MM.1S (cell line): ENCODE data around the gene RAB10.

Source experiments
- EZH2 ChIP-seq: fragments of 300-600 bp; sonication (generic); optimal IDR thresholded peaks from 2 replicates; pipeline ENCODE3; 2017; ENCODE audit warnings: low read depth, mild to moderate bottlenecking, antibody characterized with exemption, low read length, mixed read lengths
- TF ChIP-seq, protein P1 (sequence below): fragments of 300-600 bp; sonication (generic); IDR thresholded peaks from 2 replicates; pipeline ENCODE4 v1.5.1; 2016; ENCODE audit warnings: antibody characterized with exemption, low read length, mixed read lengths

DNA sequence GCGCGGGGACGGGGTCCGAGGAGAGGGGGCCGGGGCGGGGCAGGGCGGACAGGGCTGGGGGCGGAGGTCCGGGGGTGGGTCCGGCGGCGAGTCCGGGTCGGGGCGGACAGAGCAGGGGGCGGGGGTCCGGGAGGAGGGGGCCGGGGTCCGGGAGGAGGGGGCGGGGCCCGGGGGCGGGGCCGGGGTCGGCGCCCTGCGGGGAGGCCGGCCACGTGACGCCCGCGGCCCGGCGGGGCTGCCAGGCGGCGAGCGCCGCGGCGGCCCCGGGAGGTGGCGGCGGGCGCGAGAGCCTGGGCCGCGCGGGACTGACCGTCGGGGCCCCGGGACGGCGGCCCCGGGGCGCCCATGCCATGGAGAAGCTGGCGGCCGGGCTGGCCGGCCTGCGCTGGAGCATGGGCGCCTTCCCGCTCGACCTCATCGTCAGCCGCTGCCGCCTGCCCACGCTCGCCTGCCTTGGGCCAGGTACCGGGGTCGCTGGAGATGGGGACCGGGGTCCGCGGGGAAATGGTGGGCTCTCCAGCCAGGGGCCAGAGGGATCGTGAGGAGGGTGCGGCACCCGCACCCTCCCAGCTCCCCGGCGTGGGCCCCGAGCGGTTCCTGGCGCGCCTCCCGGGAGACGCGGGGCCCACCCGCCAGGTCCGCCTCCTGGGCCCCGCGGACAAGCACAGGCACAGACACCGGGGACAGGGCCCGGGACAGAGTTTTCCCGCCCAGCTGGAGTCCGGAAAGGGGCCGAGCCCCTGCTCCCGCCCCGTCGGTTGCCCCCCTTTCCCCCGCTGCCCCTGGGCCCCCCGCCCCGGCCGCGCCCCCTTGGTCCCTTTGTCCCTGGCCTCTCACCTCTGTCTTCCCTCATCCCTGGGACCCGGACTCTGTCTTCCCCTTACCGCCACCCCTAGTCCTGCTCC is 139.2 kb downstream of the RAB10 start, which contains the start of gene GAREM2:
- TF ChIP-seq, protein P1, sequence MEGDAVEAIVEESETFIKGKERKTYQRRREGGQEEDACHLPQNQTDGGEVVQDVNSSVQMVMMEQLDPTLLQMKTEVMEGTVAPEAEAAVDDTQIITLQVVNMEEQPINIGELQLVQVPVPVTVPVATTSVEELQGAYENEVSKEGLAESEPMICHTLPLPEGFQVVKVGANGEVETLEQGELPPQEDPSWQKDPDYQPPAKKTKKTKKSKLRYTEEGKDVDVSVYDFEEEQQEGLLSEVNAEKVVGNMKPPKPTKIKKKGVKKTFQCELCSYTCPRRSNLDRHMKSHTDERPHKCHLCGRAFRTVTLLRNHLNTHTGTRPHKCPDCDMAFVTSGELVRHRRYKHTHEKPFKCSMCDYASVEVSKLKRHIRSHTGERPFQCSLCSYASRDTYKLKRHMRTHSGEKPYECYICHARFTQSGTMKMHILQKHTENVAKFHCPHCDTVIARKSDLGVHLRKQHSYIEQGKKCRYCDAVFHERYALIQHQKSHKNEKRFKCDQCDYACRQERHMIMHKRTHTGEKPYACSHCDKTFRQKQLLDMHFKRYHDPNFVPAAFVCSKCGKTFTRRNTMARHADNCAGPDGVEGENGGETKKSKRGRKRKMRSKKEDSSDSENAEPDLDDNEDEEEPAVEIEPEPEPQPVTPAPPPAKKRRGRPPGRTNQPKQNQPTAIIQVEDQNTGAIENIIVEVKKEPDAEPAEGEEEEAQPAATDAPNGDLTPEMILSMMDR = no peak
- TF ChIP-seq EZH2 = no peak
